Measurements from ENCODE around the gene FAS. TPM values are rescaled to one million over a fixed set of nuclear protein-coding genes. Genes with fewer than 3 reads are reported as not detected.
A peak's percentile ranks its signal among the peaks of the same experiment; 100 is the strongest.

FAS gene
- polyA plus RNA-seq, 1 experiment, result 52.3 TPM

GRCh38 chr10:88946965-88947590 is 43.5 kb upstream of the FAS start:
- TF ChIP-seq, protein P1, sequence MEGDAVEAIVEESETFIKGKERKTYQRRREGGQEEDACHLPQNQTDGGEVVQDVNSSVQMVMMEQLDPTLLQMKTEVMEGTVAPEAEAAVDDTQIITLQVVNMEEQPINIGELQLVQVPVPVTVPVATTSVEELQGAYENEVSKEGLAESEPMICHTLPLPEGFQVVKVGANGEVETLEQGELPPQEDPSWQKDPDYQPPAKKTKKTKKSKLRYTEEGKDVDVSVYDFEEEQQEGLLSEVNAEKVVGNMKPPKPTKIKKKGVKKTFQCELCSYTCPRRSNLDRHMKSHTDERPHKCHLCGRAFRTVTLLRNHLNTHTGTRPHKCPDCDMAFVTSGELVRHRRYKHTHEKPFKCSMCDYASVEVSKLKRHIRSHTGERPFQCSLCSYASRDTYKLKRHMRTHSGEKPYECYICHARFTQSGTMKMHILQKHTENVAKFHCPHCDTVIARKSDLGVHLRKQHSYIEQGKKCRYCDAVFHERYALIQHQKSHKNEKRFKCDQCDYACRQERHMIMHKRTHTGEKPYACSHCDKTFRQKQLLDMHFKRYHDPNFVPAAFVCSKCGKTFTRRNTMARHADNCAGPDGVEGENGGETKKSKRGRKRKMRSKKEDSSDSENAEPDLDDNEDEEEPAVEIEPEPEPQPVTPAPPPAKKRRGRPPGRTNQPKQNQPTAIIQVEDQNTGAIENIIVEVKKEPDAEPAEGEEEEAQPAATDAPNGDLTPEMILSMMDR (IDR thresholded peaks at IDR 0.05; ENCODE audit: insufficient read depth, low read depth, low read length), result no peak
- CTCF ChIA-PET, result interaction anchor here (0.7 to 3.6 kb wide), 3 partner anchors 12 to 14 kb away, joined by 3 to 27 read pairs (median 4); no protein-coding TSS in a partner anchor
- no peak for DNase-seq (ENCODE audit: low read depth)
- POLR2A ChIA-PET, result no interaction called here
- H3K27me3 ChIP-seq (ENCODE audit: control insufficient read depth, insufficient read depth, low read length), result no peaks in the 10 kb centered on the region
- no peak overlapping the region for H3K4me3 ChIP-seq (ENCODE audit: low read depth, low read length)
- peaks cover 6% of the 10 kb centered on the region for H3K36me3 ChIP-seq (ENCODE audit: control insufficient read depth, insufficient read depth, low read length)

GRCh38 chr10:88949051-88949450 is 41.5 kb upstream of the FAS start:
- POLR2A ChIA-PET, result no interaction called here
- H3K4me3 ChIP-seq (ENCODE audit: low read depth, low read length), result no peak overlapping the region

GRCh38 chr10:88949912-88950837 is 40.4 kb upstream of the FAS start:
- DNase-seq (ENCODE audit: low read depth), result no peak
- Histone ChIP-seq H3K27me3 (ENCODE audit: control insufficient read depth, insufficient read depth, low read length) (no peaks in the 10 kb centered on the region), H3K36me3 (ENCODE audit: control insufficient read depth, insufficient read depth, low read length) (peaks cover 2% of the 10 kb centered on the region; the same call in 1 of the 2 replicates), H3K4me3 (ENCODE audit: low read depth, low read length) (no peak overlapping the region)
- ChIA-PET CTCF (interaction anchor here (1.0 to 2.3 kb wide), 4 partner anchors 13 to 268 kb away, joined by 3 to 6 read pairs (median 4); no protein-coding TSS in a partner anchor), POLR2A (no interaction called here)
- TF ChIP-seq, protein P1 (IDR thresholded peaks at IDR 0.05; ENCODE audit: insufficient read depth, low read depth, low read length), result no peak

More at GRCh38 chr10:88949051-88949450, 41.5 kb upstream of the FAS start:
- DNase-seq (ENCODE audit: low read depth), result no peak
- Histone ChIP-seq H3K36me3 (ENCODE audit: control insufficient read depth, insufficient read depth, low read length) (peaks cover 2% of the 10 kb centered on the region; the same call in 1 of the 2 replicates), H3K27me3 (ENCODE audit: control insufficient read depth, insufficient read depth, low read length) (no peaks in the 10 kb centered on the region)
- CTCF ChIA-PET, result interaction anchor here (0.8 to 2.3 kb wide), 6 partner anchors 13 to 269 kb away, joined by 3 to 6 read pairs (median 4); partner anchors contain the start of gene FAS
- TF ChIP-seq, protein P1 (IDR thresholded peaks at IDR 0.05; ENCODE audit: insufficient read depth, low read depth, low read length), result no peak

DNA sequence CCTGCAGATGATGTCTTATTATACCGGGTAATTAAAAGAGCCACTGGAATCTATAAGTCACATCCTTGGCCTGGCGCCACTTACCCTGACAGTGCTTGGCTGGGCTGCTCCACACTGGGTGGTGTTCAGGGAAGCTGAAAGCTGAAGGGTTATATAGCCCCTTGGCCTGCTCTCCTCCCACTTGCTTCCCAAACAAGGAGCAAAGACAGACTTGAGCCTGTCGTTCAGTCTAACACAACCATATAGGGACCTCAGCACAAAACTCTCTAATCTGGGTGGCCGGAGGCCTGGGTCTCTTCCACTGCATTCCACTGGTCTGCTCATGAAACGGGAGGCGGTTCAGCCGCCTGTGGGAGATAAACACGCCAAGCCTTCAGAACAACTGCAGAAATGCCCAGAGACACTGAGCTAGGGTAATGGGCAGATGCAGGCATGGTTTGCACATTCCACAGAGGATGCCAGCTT is 37.9 kb upstream of the FAS start, which contains the start of gene ACTA2:
ACTA2 (minus strand) TSS at position 127 of the 465 bp plus-strand sequence. CDS start 3,843 bp downstream, outside the sequence.
- H3K36me3 ChIP-seq (ENCODE audit: control insufficient read depth, insufficient read depth, low read length), result no peaks in the 10 kb centered on the region
- TF ChIP-seq, protein P1 (IDR thresholded peaks at IDR 0.05; ENCODE audit: insufficient read depth, low read depth, low read length), result no peak
- H3K4me3 ChIP-seq (ENCODE audit: low read depth, low read length), result peak within 1 kb of the TSS; percentile 16
- DNase-seq (ENCODE audit: low read depth), result no peak
- H3K27me3 ChIP-seq (ENCODE audit: control insufficient read depth, insufficient read depth, low read length), result no peaks in the 10 kb centered on the region
- ChIA-PET CTCF (interaction anchor here (0.6 kb wide), 2 partner anchors 142 to 258 kb away, joined by 3 to 5 read pairs; no protein-coding TSS in a partner anchor), POLR2A (no interaction called here)

DNA sequence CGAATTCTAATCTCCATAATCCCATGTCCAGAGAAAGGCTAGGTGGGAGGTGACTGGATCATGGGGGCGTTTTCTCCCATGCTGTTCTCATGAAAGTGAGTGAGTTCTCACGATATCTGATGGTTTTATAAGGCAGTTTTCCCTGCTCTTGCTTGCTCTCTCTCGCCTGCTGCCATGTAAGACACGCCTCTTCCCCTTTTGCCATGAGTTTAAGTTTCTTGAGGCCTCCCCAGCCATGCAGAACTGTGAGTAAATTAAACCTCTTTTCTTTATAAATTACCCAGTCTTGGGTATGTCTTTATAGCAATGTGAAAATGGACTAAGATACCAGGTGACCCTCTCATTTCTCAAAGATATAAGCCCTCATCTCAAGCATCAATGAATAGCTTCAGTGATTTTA is 36.9 kb upstream of the FAS start:
- H3K27me3 ChIP-seq (ENCODE audit: control insufficient read depth, insufficient read depth, low read length), result no peaks in the 10 kb centered on the region
- TF ChIP-seq, protein P1 (IDR thresholded peaks at IDR 0.05; ENCODE audit: insufficient read depth, low read depth, low read length), result no peak
- H3K36me3 ChIP-seq (ENCODE audit: control insufficient read depth, insufficient read depth, low read length), result no peaks in the 10 kb centered on the region
- POLR2A ChIA-PET, result no interaction called here
- no peak overlapping the region for H3K4me3 ChIP-seq (ENCODE audit: low read depth, low read length)
- no peak for DNase-seq (ENCODE audit: low read depth)
- CTCF ChIA-PET, result no interaction called here
